ENCODE measurements around the gene CACNA2D4. TPM values are rescaled to one million over a fixed set of nuclear protein-coding genes. Genes with fewer than 3 reads are reported as not detected.

CACNA2D4 gene
- total RNA-seq, 1 donor from 2014 or later, result 3.4 TPM

DNA sequence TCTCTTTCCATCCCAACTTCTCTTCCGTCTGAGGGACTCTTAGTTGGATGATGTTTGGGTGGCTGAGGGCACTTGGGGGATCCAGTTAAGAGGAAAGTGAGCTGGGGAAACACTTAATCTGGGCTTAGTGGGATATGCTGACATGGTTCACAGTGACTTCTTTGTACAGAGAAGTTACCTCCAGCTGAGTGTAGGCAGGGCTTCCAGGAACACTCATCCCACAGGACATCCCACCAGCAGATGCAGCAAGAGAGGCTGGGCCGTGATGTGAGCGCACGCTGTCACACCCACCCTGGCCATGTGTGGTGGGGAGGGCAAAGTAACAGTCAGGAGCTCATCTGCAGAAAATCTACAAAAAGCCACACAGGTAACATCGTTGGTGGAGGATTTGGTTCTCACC lies 832 bp upstream of the CACNA2D4 start:
- DNase-seq (ENCODE audit: low spot score), result no peak

DNA sequence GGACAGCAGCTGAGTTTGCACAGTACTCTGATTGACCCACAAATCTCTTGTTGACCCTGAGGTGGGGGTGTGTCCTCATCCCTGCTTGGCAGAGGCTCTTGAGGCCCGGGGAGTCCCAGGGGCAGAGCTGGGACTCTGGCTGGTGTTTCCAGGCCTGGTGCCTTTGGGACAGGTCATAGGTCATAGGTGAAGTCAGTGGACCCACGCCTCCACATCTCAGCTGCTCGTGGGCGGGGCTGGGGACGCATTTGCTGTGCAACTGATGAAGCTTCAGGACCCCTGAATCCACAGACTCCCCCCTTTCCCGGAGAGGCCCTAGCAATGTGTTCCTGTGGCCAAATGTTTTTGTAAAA lies 408 bp upstream of the CACNA2D4 start:
- DNase-seq (ENCODE audit: low spot score), result no peak

GRCh38 chr12:1917172-1918070 lies 1.0 kb downstream of the CACNA2D4 start:
- DNase-seq (ENCODE audit: low spot score), result no peak

- peak; percentile 76 for DNase-seq (ENCODE audit: low spot score)
Measured at GRCh38 chr12:1916371-1917171, 1.9 kb downstream of the CACNA2D4 start.

GRCh38 chr12:1915082-1915968 lies 3.1 kb downstream of the CACNA2D4 start:
- DNase-seq (ENCODE audit: low spot score), result peak; percentile 40

DNA sequence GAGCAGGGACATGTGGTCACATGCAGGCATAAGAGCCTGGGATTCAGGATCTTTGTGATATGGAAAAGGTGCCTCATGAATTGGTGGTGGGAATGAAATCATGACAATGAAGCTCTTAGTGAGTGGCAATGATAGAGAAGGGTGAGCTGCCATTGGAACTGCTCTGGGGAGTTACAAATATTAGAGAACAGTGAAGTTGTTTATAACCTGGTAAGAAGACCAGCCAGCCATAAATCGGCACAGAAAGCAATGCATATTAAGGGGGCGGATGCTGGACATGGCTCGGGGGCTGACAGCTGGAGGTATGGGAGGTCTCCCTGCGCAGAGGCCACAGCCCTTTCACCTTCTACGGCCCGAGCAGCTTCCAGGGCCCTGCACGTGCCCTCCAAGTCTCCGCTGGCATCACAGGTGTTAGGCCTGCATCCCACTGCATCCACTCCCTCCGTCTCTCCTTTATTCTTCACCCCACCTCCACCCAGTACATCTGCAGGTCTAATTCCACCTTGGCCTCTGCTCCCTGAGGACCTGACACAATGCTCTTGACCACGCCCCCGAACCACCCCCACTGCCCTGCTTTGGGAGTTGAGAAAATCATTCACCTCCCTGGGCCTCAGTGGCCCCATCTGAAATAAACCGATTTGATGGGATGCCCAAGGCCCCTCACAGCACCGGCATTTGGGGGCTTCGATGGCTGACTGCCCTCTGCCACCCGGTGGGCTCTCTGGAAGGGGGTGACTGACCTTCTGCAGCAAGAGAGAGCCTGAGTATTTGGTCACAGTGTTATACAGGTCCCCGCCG lies 4.1 kb downstream of the CACNA2D4 start:
- peak; percentile 34 for DNase-seq (ENCODE audit: low spot score)

- peak; percentile 40 for DNase-seq (ENCODE audit: low spot score)
Measured at GRCh38 chr12:1913377-1914113, 4.9 kb downstream of the CACNA2D4 start.

- DNase-seq (ENCODE audit: low spot score), result peak; percentile 35
Measured at GRCh38 chr12:1912580-1913376, 5.7 kb downstream of the CACNA2D4 start.

- DNase-seq (ENCODE audit: low spot score), result peak; percentile 31
Measured at GRCh38 chr12:1911598-1912575, 6.6 kb downstream of the CACNA2D4 start.

GRCh38 chr12:1910468-1910867 lies 8.0 kb downstream of the CACNA2D4 start:
- DNase-seq (ENCODE audit: low spot score), result no peak

DNA sequence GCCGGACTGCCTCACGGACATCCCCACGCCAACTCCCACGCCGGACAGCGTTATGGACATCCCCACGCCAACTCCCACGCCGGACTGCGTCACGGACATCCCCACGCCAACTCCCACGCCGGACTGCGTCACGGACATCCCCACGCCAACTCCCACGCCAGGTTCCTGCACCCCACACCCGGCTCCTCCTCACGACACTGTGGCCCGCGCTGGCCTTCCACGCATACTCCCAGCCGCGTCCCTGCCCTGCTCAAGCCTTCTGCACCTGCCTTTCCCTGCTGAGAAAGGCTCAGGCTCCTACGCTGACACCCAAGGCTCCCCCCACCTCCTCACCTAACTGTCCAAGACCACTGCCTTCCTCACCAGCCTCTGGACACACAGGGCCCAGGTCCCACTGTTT lies 9.7 kb downstream of the CACNA2D4 start:
- no peak for DNase-seq (ENCODE audit: low spot score)

GRCh38 chr12:1907652-1908611 lies 10.5 kb downstream of the CACNA2D4 start:
- peak; percentile 42 for DNase-seq (ENCODE audit: low spot score)

- no peak for DNase-seq (ENCODE audit: low spot score)
Measured at GRCh38 chr12:1906579-1906978, 11.9 kb downstream of the CACNA2D4 start.

DNA sequence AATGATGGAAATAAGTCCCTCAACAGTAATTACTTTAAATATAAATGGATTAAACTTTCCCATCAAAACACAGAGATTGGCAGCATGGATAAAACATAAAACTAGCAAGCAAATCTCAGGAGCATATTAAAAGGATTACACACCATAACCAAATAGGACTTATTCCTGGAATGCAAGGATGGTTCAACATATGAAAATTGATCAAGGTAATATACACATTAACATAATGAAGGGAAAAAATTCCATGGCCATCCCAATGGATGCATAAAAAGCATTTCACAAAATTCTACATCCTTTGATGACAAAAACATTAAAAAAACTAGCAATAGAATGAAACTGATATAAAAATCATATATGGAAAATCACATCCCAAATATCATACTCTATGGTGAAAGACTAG lies 13.6 kb downstream of the CACNA2D4 start:
- no peak for DNase-seq (ENCODE audit: low spot score)

DNA sequence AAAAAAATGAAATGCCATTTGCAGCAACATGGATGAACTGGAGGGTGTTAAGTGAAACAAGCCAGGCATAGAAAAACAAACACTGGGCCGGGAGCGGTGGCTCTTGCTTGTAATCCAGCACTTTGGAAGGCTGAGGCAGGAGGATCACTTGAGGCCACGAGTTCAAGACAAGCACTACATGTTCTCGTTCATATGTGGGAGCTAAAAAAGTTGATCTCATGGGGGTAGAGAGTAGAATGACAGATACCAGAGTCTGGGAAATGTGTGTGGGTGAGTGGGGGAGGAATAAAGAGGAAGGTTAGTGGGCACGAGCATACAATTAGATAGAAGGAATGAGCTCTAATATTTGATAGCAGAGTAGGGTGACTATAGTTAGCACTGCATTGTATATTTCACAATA lies 21.5 kb downstream of the CACNA2D4 start:
- no peak for DNase-seq (ENCODE audit: low spot score)

DNA sequence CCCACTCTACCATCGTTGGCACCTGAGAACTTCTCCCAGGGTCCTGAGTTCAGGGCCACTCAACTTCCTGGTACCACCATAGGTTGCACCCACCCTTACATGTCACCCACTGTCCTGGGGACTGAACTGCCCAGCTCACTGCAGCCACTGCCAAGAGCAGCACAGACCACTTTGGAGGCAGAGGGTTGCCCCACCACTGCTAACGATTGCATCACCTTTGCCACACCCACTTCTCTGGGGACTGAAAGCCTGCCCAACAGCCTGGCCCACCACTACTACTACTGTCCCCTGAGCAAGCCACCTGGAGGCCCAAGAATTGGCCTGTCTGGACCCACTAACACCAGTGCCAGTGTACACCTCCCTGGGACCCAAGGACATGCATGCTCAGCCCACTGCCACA lies 27.6 kb downstream of the CACNA2D4 start:
- no peak for DNase-seq (ENCODE audit: low spot score)

DNA sequence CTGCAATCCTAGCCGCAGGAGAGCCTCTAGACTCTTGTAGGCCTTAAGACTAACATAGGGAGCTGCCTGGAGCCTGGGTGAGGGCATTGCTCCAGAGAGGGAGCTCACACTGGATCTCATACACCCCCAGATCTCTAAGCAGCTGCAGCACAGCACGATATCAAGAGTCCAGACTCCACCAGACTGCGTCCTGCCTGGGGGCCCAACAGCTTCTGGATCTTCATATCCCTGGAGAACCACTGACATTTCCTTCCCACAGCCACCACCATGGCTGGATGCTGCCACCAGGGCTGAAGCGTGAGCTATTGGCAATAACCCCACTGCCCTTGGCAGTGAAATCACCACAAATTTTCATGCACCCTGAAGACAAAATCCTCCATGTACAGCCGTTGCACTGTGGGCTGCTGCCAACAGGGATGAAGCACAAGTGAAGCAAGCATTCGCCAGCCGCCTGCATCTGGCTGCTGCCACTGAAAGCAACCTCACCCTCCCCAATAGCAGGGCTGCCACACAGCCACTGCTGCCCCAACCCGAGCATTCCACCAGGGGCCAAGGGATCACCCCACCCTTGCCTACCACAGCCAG lies 28.2 kb downstream of the CACNA2D4 start:
- no peak for DNase-seq (ENCODE audit: low spot score)
